Naive thymus-derived CD4-positive, alpha-beta T cell (primary cell): ENCODE results near the gene SDS. TPM values are rescaled to one million over a fixed set of nuclear protein-coding genes. Genes with fewer than 3 reads are reported as not detected.

ENCODE experiments used
- ATAC-seq: fragments of 150-1000 bp; cut with Tn5 transposase; 2 replicates; pipeline ENCODE4 v1.10.0; 2021; ENCODE audit warnings: mild to moderate bottlenecking, moderate library complexity
- CTCF ChIA-PET: fragments of 350-600 bp; sonication (Branson Sonifier 250); formaldehyde crosslinking; loops from one replicate; lab custom pipeline; 2021; ENCODE audit warnings: antibody characterized with exemption; lab: Charles Lee
- POLR2A ChIA-PET: fragments of 350-600 bp; sonication (Branson Sonifier 250); formaldehyde crosslinking; loops from one replicate; lab custom pipeline; 2021; ENCODE audit warnings: antibody characterized with exemption, inconsistent platforms; lab: Charles Lee
- DNase-seq, 9 donors: peaks; one replicate each; pipeline versions ENCODE4 v3.0.0 to v3.0.0-alpha.2; 2020 to 2022; ENCODE audit warnings: mixed read lengths in 1 of 9
- H3K27ac ChIP-seq: one replicate; pipeline ENCODE4 v1.7.0; 2013; ENCODE audit warnings: mild to moderate bottlenecking, low read depth, low read length, moderate library complexity
- H3K27me3 ChIP-seq, 2 donors: one replicate each; pipeline ENCODE4 v1.7.0; 2013; ENCODE audit warnings: low read length in 2 of 2, mild to moderate bottlenecking in 2 of 2, moderate library complexity in 2 of 2; ENCODE audit not compliant: control insufficient read depth in 2 of 2, insufficient read depth in 2 of 2
- H3K36me3 ChIP-seq, 3 experiments: 1 replicate in 2 of 3; 2 replicates in 1 of 3; pipeline ENCODE4 v1.7.0; 2013; ENCODE audit warnings: low read length in 3 of 3, mild to moderate bottlenecking in 3 of 3, moderate library complexity in 1 of 3; ENCODE audit not compliant: insufficient read depth in 3 of 3, control insufficient read depth in 2 of 3
- H3K4me1 ChIP-seq, 2 donors: one replicate each; pipeline ENCODE4 v1.7.0; 2013; ENCODE audit warnings: low read length in 2 of 2, mild to moderate bottlenecking in 2 of 2, moderate library complexity in 1 of 2; ENCODE audit not compliant: control insufficient read depth in 2 of 2, insufficient read depth in 2 of 2
- H3K4me3 ChIP-seq: 2 replicates; pipeline ENCODE4 v1.7.0; 2013; ENCODE audit warnings: mild to moderate bottlenecking, low read length
- H3K9me3 ChIP-seq, 3 experiments: 1 replicate in 2 of 3; 2 replicates in 1 of 3; pipeline ENCODE4 v1.7.0; 2013; ENCODE audit warnings: low read length in 3 of 3; ENCODE audit not compliant: control insufficient read depth in 2 of 3
- H3K27ac Mint-ChIP-seq, 9 donors: one replicate each; pipeline ENCODE4 v1.8.0; 2020 to 2022; ENCODE audit warnings: mixed read lengths in 9 of 9, mild to moderate bottlenecking in 8 of 9, moderate library complexity in 5 of 9, inconsistent platforms in 2 of 9
- H3K27me3 Mint-ChIP-seq, 5 donors: one replicate each; pipeline ENCODE4 v1.8.0; 2021 to 2022; ENCODE audit warnings: mixed read lengths in 5 of 5, mild to moderate bottlenecking in 1 of 5
- H3K36me3 Mint-ChIP-seq, 5 donors: one replicate each; pipeline ENCODE4 v1.8.0; 2020 to 2022; ENCODE audit warnings: mixed read lengths in 5 of 5, mild to moderate bottlenecking in 3 of 5, inconsistent platforms in 1 of 5
- H3K4me1 Mint-ChIP-seq, 7 donors: one replicate each; pipeline ENCODE4 v1.8.0; 2020 to 2022; ENCODE audit warnings: mixed read lengths in 7 of 7, mild to moderate bottlenecking in 3 of 7, inconsistent platforms in 1 of 7
- H3K4me3 Mint-ChIP-seq, 10 donors: one replicate each; pipeline ENCODE4 v1.8.0; 2020 to 2022; ENCODE audit warnings: mild to moderate bottlenecking in 10 of 10, mixed read lengths in 10 of 10, moderate library complexity in 6 of 10, inconsistent platforms in 2 of 10
- H3K9me3 Mint-ChIP-seq, 11 donors: one replicate each; pipeline ENCODE4 v1.8.0; 2020 to 2022; ENCODE audit warnings: mixed read lengths in 11 of 11, mild to moderate bottlenecking in 4 of 11, inconsistent platforms in 1 of 11, moderate library complexity in 1 of 11
- intact Hi-C, 2 donors: fragments of 100-400 bp; cut with micrococcal nuclease; formaldehyde crosslinking; loops; one replicate each; pipeline ENCODE4 v1.15.1; 2023
- polyA plus RNA-seq, 2 donors: library from polyadenylated mRNA; unstranded; fragments of 300-500 nt; fragmentation: Illumina TruSeq; gene quantifications; one replicate each; pipeline ENCODE4 v1.2.3, GENCODE V29; 2021
- total RNA-seq, 6 experiments: library from RNA in 5 of 6; stranded (reverse) in 5 of 6; gene quantifications; 1 replicate in 5 of 6; 2 replicates in 1 of 6; pipeline ENCODE4 v1.2.3 and lab custom pipeline; 2021 to 2026

The SDS gene
- total and polyA plus RNA-seq, 7 experiments from 2014 or later: 0.51 to 1.3 (median 0.76) TPM; not detected in 4

GRCh38 chr12:113409462-113410124, 5.9 kb upstream of the SDS start:
- peaks cover 0 to 2% (median 0%) of the 10 kb centered on the region in 7 donors for H3K4me1 Mint-ChIP-seq
- peaks cover 0 to 13% (median 5%) of the 10 kb centered on the region in 5 donors for H3K27me3 Mint-ChIP-seq
- intact Hi-C loops: no loop called here
- no peak overlapping the region for H3K4me3 Mint-ChIP-seq
- Histone ChIP-seq H3K4me3 (no peak overlapping the region), H3K27me3 (no peaks in the 10 kb centered on the region), H3K36me3 (no peaks in the 10 kb centered on the region), H3K9me3 (no peaks in the 10 kb centered on the region), H3K27ac (no peak overlapping the region), H3K4me1 (no peaks in the 10 kb centered on the region)
- ATAC-seq (no peak), DNase-seq (no peak)
- no peaks in the 10 kb centered on the region for H3K36me3 Mint-ChIP-seq
- ChIA-PET CTCF (interaction anchor here (0.7 kb wide), 1 partner anchor 240 kb away, joined by 3 read pairs; no protein-coding TSS in a partner anchor), POLR2A (no interaction called here)
- no peaks in the 10 kb centered on the region for H3K9me3 Mint-ChIP-seq
- no peak overlapping the region for H3K27ac Mint-ChIP-seq

GRCh38 chr12:113408756-113409298, 5.1 kb upstream of the SDS start:
- ATAC-seq (no peak), DNase-seq (no peak)
- no peak overlapping the region for H3K27ac ChIP-seq
- H3K4me1 ChIP-seq: no peaks in the 10 kb centered on the region
- Mint-ChIP-seq H3K27me3 (peaks cover 0 to 20% (median 5%) of the 10 kb centered on the region in 5 donors), H3K27ac (no peak overlapping the region), H3K4me3 (no peak overlapping the region), H3K9me3 (no peaks in the 10 kb centered on the region), H3K36me3 (peaks cover 0 to 4% (median 0%) of the 10 kb centered on the region in 5 donors), H3K4me1 (peaks cover 0 to 8% (median 0%) of the 10 kb centered on the region in 7 donors)
- no peaks in the 10 kb centered on the region for H3K9me3 ChIP-seq
- H3K4me3 ChIP-seq: no peak overlapping the region
- no peaks in the 10 kb centered on the region for H3K36me3 ChIP-seq
- no peaks in the 10 kb centered on the region for H3K27me3 ChIP-seq
- intact Hi-C loops: no loop called here
- ChIA-PET CTCF (no interaction called here), POLR2A (no interaction called here)

- intact Hi-C loops: no loop called here
- Histone ChIP-seq H3K4me1 (no peaks in the 10 kb centered on the region), H3K4me3 (no peak overlapping the region), H3K27ac (no peak overlapping the region), H3K36me3 (no peaks in the 10 kb centered on the region), H3K9me3 (no peaks in the 10 kb centered on the region), H3K27me3 (no peaks in the 10 kb centered on the region)
- CTCF ChIA-PET: no interaction called here
- Mint-ChIP-seq H3K4me1 (peaks cover 0 to 8% (median 0%) of the 10 kb centered on the region in 7 donors), H3K27ac (no peak overlapping the region), H3K36me3 (peaks cover 0 to 4% (median 0%) of the 10 kb centered on the region in 5 donors), H3K4me3 (no peak overlapping the region), H3K27me3 (peaks cover 0 to 20% (median 5%) of the 10 kb centered on the region in 5 donors), H3K9me3 (no peaks in the 10 kb centered on the region)
- ATAC-seq (no peak), DNase-seq (no peak)
- POLR2A ChIA-PET: interaction anchor here (0.6 kb wide), 1 partner anchor 12 kb away, joined by 3 read pairs; no protein-coding TSS in a partner anchor
These were observed 4.4 kb upstream of the SDS start for GRCh38 chr12:113407931-113408600.

- peaks cover 0 to 4% (median 0%) of the 10 kb centered on the region in 5 donors for H3K36me3 Mint-ChIP-seq
- peaks cover 0 to 19% (median 5%) of the 10 kb centered on the region in 5 donors for H3K27me3 Mint-ChIP-seq
- CTCF ChIA-PET: interaction anchor here (0.6 kb wide), 1 partner anchor 51 kb away, joined by 4 read pairs; no protein-coding TSS in a partner anchor
- no peaks in the 10 kb centered on the region for H3K9me3 Mint-ChIP-seq
- ATAC-seq (no peak), DNase-seq (no peak)
- H3K4me1 ChIP-seq: no peaks in the 10 kb centered on the region
- no peaks in the 10 kb centered on the region for H3K27me3 ChIP-seq
- no peak overlapping the region for H3K27ac Mint-ChIP-seq
- H3K4me3 ChIP-seq: no peak overlapping the region
- H3K4me3 Mint-ChIP-seq: no peak overlapping the region
- H3K4me1 Mint-ChIP-seq: peaks cover 0 to 8% (median 0%) of the 10 kb centered on the region in 7 donors
- intact Hi-C loops: no loop called here
- H3K27ac ChIP-seq: no peak overlapping the region
- H3K36me3 ChIP-seq: no peaks in the 10 kb centered on the region
- POLR2A ChIA-PET: no interaction called here
- no peaks in the 10 kb centered on the region for H3K9me3 ChIP-seq
These were observed 2.0 kb upstream of the SDS start for GRCh38 chr12:113405694-113406093.

- ATAC-seq: no peak
- Histone ChIP-seq H3K27ac (no peak overlapping the region), H3K4me3 (no peak overlapping the region), H3K9me3 (no peaks in the 10 kb centered on the region), H3K4me1 (no peaks in the 10 kb centered on the region), H3K36me3 (no peaks in the 10 kb centered on the region), H3K27me3 (no peaks in the 10 kb centered on the region)
- CTCF ChIA-PET: no interaction called here
- Mint-ChIP-seq H3K27ac (no peak overlapping the region), H3K4me1 (peaks cover 0 to 6% (median 0%) of the 10 kb centered on the region in 7 donors), H3K9me3 (no peaks in the 10 kb centered on the region), H3K4me3 (no peak overlapping the region), H3K27me3 (peaks cover 0 to 16% (median 10%) of the 10 kb centered on the region in 5 donors), H3K36me3 (peaks cover 0 to 4% (median 0%) of the 10 kb centered on the region in 5 donors)
- no peak for DNase-seq
- intact Hi-C loops: no loop called here
- POLR2A ChIA-PET: no interaction called here
These were observed 964 bp downstream of the SDS start for GRCh38 chr12:113402586-113403260.

- H3K27me3 ChIP-seq: no peaks in the 10 kb centered on the region
- POLR2A ChIA-PET: no interaction called here
- Mint-ChIP-seq H3K36me3 (peaks cover 0 to 4% (median 0%) of the 10 kb centered on the region in 5 donors), H3K4me3 (no peak overlapping the region), H3K27ac (no peak overlapping the region), H3K4me1 (peaks cover 0 to 6% (median 0%) of the 10 kb centered on the region in 7 donors), H3K27me3 (peaks cover 0 to 15% (median 10%) of the 10 kb centered on the region in 5 donors), H3K9me3 (peaks cover 0 to 2% (median 0%) of the 10 kb centered on the region in 11 donors)
- H3K36me3 ChIP-seq: no peaks in the 10 kb centered on the region
- DNase-seq (no peak), ATAC-seq (no peak)
- no peaks in the 10 kb centered on the region for H3K9me3 ChIP-seq
- H3K27ac ChIP-seq: no peak overlapping the region
- CTCF ChIA-PET: no interaction called here
- intact Hi-C loops: no loop called here
- H3K4me3 ChIP-seq: no peak overlapping the region
- no peaks in the 10 kb centered on the region for H3K4me1 ChIP-seq
These were observed 2.4 kb downstream of the SDS start for GRCh38 chr12:113401066-113402000.
